RWPE1 (cell line): Measurements from ENCODE around the gene TNFAIP1.

Experiments
- CTCF ChIA-PET: fragments of 350-600 bp; sonication (Branson Sonifier 250); formaldehyde crosslinking; extraction: SDS; loops from one replicate; lab custom pipeline; 2021; lab: Yijun Ruan, JAX
- POLR2A ChIA-PET: fragments of 400-600 bp; formaldehyde crosslinking; extraction: SDS; loops from one replicate; lab custom pipeline; 2020; ENCODE audit warnings: antibody characterized with exemption; ENCODE audit not compliant: low non-redundant PET; lab: Yijun Ruan, JAX
- DNase-seq: peaks from one replicate; pipeline ENCODE4 v3.0.0; 2012; ENCODE audit warnings: low spot score
- H3K27ac ChIP-seq: fragments of 450-650 bp; 2 replicates; pipeline ENCODE4 v1.5.1; 2017
- CTCF ChIP-seq: fragments of 450-650 bp; conservative IDR thresholded peaks from 2 replicates; pipeline ENCODE4 v1.5.1; 2017; ENCODE audit warnings: low read depth, mild to moderate bottlenecking

TNFAIP1 gene

GRCh38 chr17:28367641-28368305, 32.2 kb downstream of the TNFAIP1 start:
- no peak for TF ChIP-seq CTCF
- POLR2A ChIA-PET = interaction anchor here (1.4 kb wide), 1 partner anchor 10 kb away, joined by 4 read pairs; the partner anchor contains the start of gene POLDIP2
- CTCF ChIA-PET = interaction anchor here (1.1 kb wide), 1 partner anchor 122 kb away, joined by 3 read pairs; no protein-coding TSS in a partner anchor
- DNase-seq = no peak
- H3K27ac ChIP-seq = no peak overlapping the region

GRCh38 chr17:28368306-28368831, 32.8 kb downstream of the TNFAIP1 start:
- no peak overlapping the region for H3K27ac ChIP-seq
- ChIA-PET POLR2A (interaction anchor here (1.4 kb wide), 1 partner anchor 11 kb away, joined by 4 read pairs; the partner anchor contains the start of gene POLDIP2), CTCF (interaction anchor here (0.5 kb wide), 2 partner anchors 30 to 247 kb away, joined by 3 to 5 read pairs; no protein-coding TSS in a partner anchor)
- no peak for DNase-seq
- TF ChIP-seq CTCF = no peak

- TF ChIP-seq CTCF = no peak
- CTCF ChIA-PET = interaction anchor here (0.5 kb wide), 2 partner anchors 31 to 248 kb away, joined by 3 to 5 read pairs; no protein-coding TSS in a partner anchor
These were observed 33.5 kb downstream of the TNFAIP1 start for GRCh38 chr17:28368915-28369683.

GRCh38 chr17:28369684-28370034, 34.1 kb downstream of the TNFAIP1 start:
- POLR2A ChIA-PET = no interaction called here
- no peak for TF ChIP-seq CTCF
- CTCF ChIA-PET = no interaction called here
- peak overlapping the region; percentile 61 for H3K27ac ChIP-seq
- DNase-seq = no peak

More at GRCh38 chr17:28368915-28369683, 33.5 kb downstream of the TNFAIP1 start:
- DNase-seq = no peak
- H3K27ac ChIP-seq = no peak overlapping the region
- POLR2A ChIA-PET = interaction anchor here (1.4 kb wide), 1 partner anchor 12 kb away, joined by 4 read pairs; the partner anchor contains the start of gene POLDIP2

GRCh38 chr17:28370035-28370743, 34.6 kb downstream of the TNFAIP1 start, which contains the start of gene VTN:
VTN (minus strand) TSS chr17:28370307; CDS start chr17:28370203, 104 bp downstream.
- peak within 1 kb of the TSS; percentile 75 for H3K27ac ChIP-seq
- POLR2A ChIA-PET = no interaction called here
- CTCF ChIA-PET = interaction anchor here (0.8 kb wide), 1 partner anchor 10 kb away, joined by 3 read pairs; no protein-coding TSS in a partner anchor
- no peak for DNase-seq
- TF ChIP-seq CTCF = no peak
